NCI-H345 (cell line): ENCODE measurements around the gene LYZL1.
"Not testable (repeated sequence)": the region's sequence is repeated elsewhere in the genome, so short reads cannot be mapped to it uniquely, and the experiment has no call there.

Source experiments
- DNase-seq: peaks from one replicate; lab custom pipeline; 2025; lab: John Stamatoyannopoulos, UW

Gene LYZL1

GRCh38 chr10:29263506-29263905, 25.4 kb upstream of the LYZL1 start:
- DNase-seq: no peak

- DNase-seq: peak; percentile 22
Measured at GRCh38 chr10:29265210-29265768, 23.6 kb upstream of the LYZL1 start.

GRCh38 chr10:29266641-29267040, 22.2 kb upstream of the LYZL1 start:
- peak; percentile 81 for DNase-seq

GRCh38 chr10:29268011-29268410, 20.9 kb upstream of the LYZL1 start:
- no peak for DNase-seq

GRCh38 chr10:29269486-29269885, 19.4 kb upstream of the LYZL1 start:
- no peak for DNase-seq

GRCh38 chr10:29270883-29271282, 18.0 kb upstream of the LYZL1 start:
- no peak for DNase-seq

- DNase-seq: no peak
Measured at GRCh38 chr10:29271877-29272276, 17.0 kb upstream of the LYZL1 start.

GRCh38 chr10:29273478-29273877, 15.4 kb upstream of the LYZL1 start:
- DNase-seq: no peak

GRCh38 chr10:29276251-29276850, 12.5 kb upstream of the LYZL1 start:
- no peak for DNase-seq

- no peak for DNase-seq
Measured at GRCh38 chr10:29277296-29277695, 11.6 kb upstream of the LYZL1 start.

GRCh38 chr10:29279779-29280487, 8.9 kb upstream of the LYZL1 start:
- DNase-seq: no peak

GRCh38 chr10:29280488-29280840, 8.4 kb upstream of the LYZL1 start:
- no peak for DNase-seq

- DNase-seq: no peak
Measured at GRCh38 chr10:29285624-29286051, 3.2 kb upstream of the LYZL1 start.

- no peak for DNase-seq
Measured at GRCh38 chr10:29287635-29288034, 1.2 kb upstream of the LYZL1 start.

- DNase-seq: not testable (repeated sequence)
Measured at GRCh38 chr10:29291561-29291960, 2.7 kb downstream of the LYZL1 start.

GRCh38 chr10:29292406-29292805, 3.5 kb downstream of the LYZL1 start:
- not testable (repeated sequence) for DNase-seq

- DNase-seq: no peak
Measured at GRCh38 chr10:29295813-29296212, 6.9 kb downstream of the LYZL1 start.

- DNase-seq: no peak
Measured at GRCh38 chr10:29297678-29298077, 8.8 kb downstream of the LYZL1 start.

GRCh38 chr10:29301359-29301910, 12.6 kb downstream of the LYZL1 start:
- no peak for DNase-seq

- DNase-seq: no peak
Measured at GRCh38 chr10:29302499-29302898, 13.6 kb downstream of the LYZL1 start.

- peak; percentile 77 for DNase-seq
Measured at GRCh38 chr10:29304264-29304994, 15.6 kb downstream of the LYZL1 start.

- no peak for DNase-seq
Measured at GRCh38 chr10:29304995-29305335, 16.1 kb downstream of the LYZL1 start.

- DNase-seq: no peak
Measured at GRCh38 chr10:29306688-29307087, 17.8 kb downstream of the LYZL1 start.
